Liver (tissue), 9 donors: ENCODE results near the gene SECTM1. TPM values are rescaled to one million over a fixed set of nuclear protein-coding genes. Genes with fewer than 3 reads are reported as not detected.

Experiments used
- DNase-seq: peaks from one replicate; pipeline ENCODE4 v3.0.0-alpha.2; 2017; ENCODE audit warnings: low spot score
- H3K27ac ChIP-seq, 2 donors: one replicate each; pipeline ENCODE4 v1.7.0; 2013; ENCODE audit warnings: inconsistent platforms in 2 of 2, low read length in 2 of 2, control low read depth in 1 of 2, low read depth in 1 of 2, mild to moderate bottlenecking in 1 of 2
- H3K27me3 ChIP-seq, 4 donors: one replicate each; pipeline versions ENCODE4 v1.6.1 to v1.7.0; 2013; ENCODE audit warnings: low read length in 3 of 4, inconsistent platforms in 1 of 4, mild to moderate bottlenecking in 1 of 4, moderate library complexity in 1 of 4; ENCODE audit not compliant: control insufficient read depth in 4 of 4, insufficient read depth in 4 of 4
- H3K36me3 ChIP-seq, 4 donors: one replicate each; pipeline versions ENCODE4 v1.6.1 to v1.7.0; 2013; ENCODE audit warnings: low read length in 3 of 4, mild to moderate bottlenecking in 3 of 4, low read depth in 1 of 4, moderate library complexity in 1 of 4; ENCODE audit not compliant: control insufficient read depth in 4 of 4, insufficient read depth in 3 of 4
- H3K4me1 ChIP-seq, 4 donors: one replicate each; pipeline versions ENCODE4 v1.6.1 to v1.7.0; 2013; ENCODE audit warnings: low read length in 3 of 4, mild to moderate bottlenecking in 3 of 4, moderate library complexity in 1 of 4; ENCODE audit not compliant: control insufficient read depth in 4 of 4, insufficient read depth in 4 of 4
- H3K4me3 ChIP-seq, 3 donors: one replicate each; pipeline versions ENCODE4 v1.6.1 to v1.7.0; 2013; ENCODE audit warnings: low read length in 3 of 3, control low read depth in 1 of 3, low read depth in 1 of 3, mild to moderate bottlenecking in 1 of 3
- H3K9ac ChIP-seq, 2 donors: one replicate each; pipeline ENCODE4 v1.7.0; 2013; ENCODE audit warnings: low read length in 2 of 2, mild to moderate bottlenecking in 2 of 2, moderate library complexity in 2 of 2, control low read depth in 1 of 2, low read depth in 1 of 2
- H3K9me3 ChIP-seq, 4 donors: one replicate each; pipeline versions ENCODE4 v1.6.1 to v1.7.0; 2013; ENCODE audit warnings: low read length in 3 of 4; ENCODE audit not compliant: control insufficient read depth in 4 of 4
- ATF3 ChIP-seq: IDR thresholded peaks from 2 replicates; pipeline ENCODE4 v1.6.1; 2016; ENCODE audit warnings: antibody characterized with exemption
- CTCF ChIP-seq: fragments of 150-350 bp; IDR thresholded peaks from 2 replicates; pipeline ENCODE4 v1.5.1; 2017; ENCODE audit warnings: improper control_type of control experiment, low read depth, low read length; ENCODE audit not compliant: missing input control
- EGR1 ChIP-seq, 2 donors: IDR thresholded peaks; 2 replicates each; pipeline ENCODE4 v1.6.1; 2016 to 2018; ENCODE audit warnings: antibody characterized with exemption in 2 of 2, low read depth in 2 of 2
- FOXA1 ChIP-seq: IDR thresholded peaks from 2 replicates; pipeline ENCODE4 v1.6.1; 2016; ENCODE audit warnings: antibody characterized with exemption
- FOXA2 ChIP-seq: IDR thresholded peaks from 2 replicates; pipeline ENCODE4 v1.6.1; 2016; ENCODE audit warnings: antibody characterized with exemption
- GABPA ChIP-seq, 2 donors: IDR thresholded peaks in 1 of 2; conservative IDR thresholded peaks in 1 of 2; 2 replicates each; pipeline ENCODE4 v1.6.1; 2016; ENCODE audit warnings: antibody characterized with exemption in 2 of 2, mild to moderate bottlenecking in 1 of 2, moderate library complexity in 1 of 2
- HNF4A ChIP-seq, 2 donors: conservative IDR thresholded peaks; 2 replicates each; pipeline ENCODE4 v1.6.1; 2016; ENCODE audit warnings: antibody characterized with exemption in 2 of 2, mild to moderate bottlenecking in 2 of 2
- HNF4G ChIP-seq: IDR thresholded peaks from 2 replicates; pipeline ENCODE4 v1.6.1; 2016; ENCODE audit warnings: antibody characterized with exemption
- JUND ChIP-seq, 2 donors: IDR thresholded peaks; 2 replicates each; pipeline ENCODE4 v1.6.1; 2016; ENCODE audit warnings: antibody characterized with exemption in 2 of 2
- MAX ChIP-seq: IDR thresholded peaks from 2 replicates; pipeline ENCODE4 v1.6.1; 2016; ENCODE audit warnings: antibody characterized with exemption
- NR2F2 ChIP-seq: IDR thresholded peaks from 2 replicates; pipeline ENCODE4 v1.6.1; 2016; ENCODE audit warnings: antibody characterized with exemption
- RAD21 ChIP-seq, 2 donors: IDR thresholded peaks; 2 replicates each; pipeline ENCODE4 v1.6.1; 2016; ENCODE audit warnings: antibody characterized with exemption in 2 of 2, mild to moderate bottlenecking in 2 of 2
- REST ChIP-seq: IDR thresholded peaks from 2 replicates; pipeline ENCODE4 v1.6.1; 2016; ENCODE audit warnings: antibody characterized with exemption, mild to moderate bottlenecking
- RXRA ChIP-seq, 2 donors: IDR thresholded peaks; 2 replicates each; pipeline ENCODE4 v1.6.1; 2017 to 2018; ENCODE audit warnings: antibody characterized with exemption in 2 of 2, mild to moderate bottlenecking in 1 of 2
- SP1 ChIP-seq: IDR thresholded peaks from 2 replicates; pipeline ENCODE4 v1.6.1; 2018; ENCODE audit warnings: antibody characterized with exemption, mild to moderate bottlenecking
- TAF1 ChIP-seq: conservative IDR thresholded peaks from 2 replicates; pipeline ENCODE4 v1.6.1; 2016; ENCODE audit warnings: antibody characterized with exemption, mild to moderate bottlenecking
- YY1 ChIP-seq: IDR thresholded peaks from 2 replicates; pipeline ENCODE4 v1.6.1; 2016; ENCODE audit warnings: antibody characterized with exemption, mild to moderate bottlenecking
- ZBTB33 ChIP-seq: IDR thresholded peaks from 2 replicates; pipeline ENCODE4 v1.6.1; 2016; ENCODE audit warnings: antibody characterized with exemption
- WGBS: extraction: QIAGEN DNeasy Blood & Tissue Kit; methylation state at CpG from one replicate; pipeline ENCODE4 v1.1.7; 2013; 5-methylcytosine and 5-hydroxymethylcytosine counted together
- polyA plus RNA-seq, 2 donors: library from polyadenylated mRNA; stranded (reverse) in 1 of 2; unstranded in 1 of 2; fragments of 200-250 nt in 1 of 2; fragments of >200 nt in 1 of 2; fragmentation: Nextera tagmentation in 1 of 2; extraction: Ambion mirVana in 1 of 2; gene quantifications; one replicate each; pipeline versions ENCODE4 v1.2.1 to v1.2.3, GENCODE V29; 2013 to 2015
- total RNA-seq, 2 donors: library from RNA; depleted of rRNA; stranded (reverse); fragments of >200 nt; gene quantifications; one replicate each; pipeline ENCODE4 v1.2.3, GENCODE V29; 2014
- donor health status: healthy.
- donor health status: healthy.
- donor health status: healthy.
- donor health status: healthy.
- donor health status: healthy.

SECTM1 gene
- total and polyA plus RNA-seq, 4 donors: 1.3 to 14.2 (median 4.6) TPM

- TF ChIP-seq CTCF: no peak
Observed at GRCh38 chr17:82278308-82278707, 55.3 kb downstream of the SECTM1 start (continued).

GRCh38 chr17:82277851-82278250, 55.7 kb downstream of the SECTM1 start:
- WGBS: 94% methylated on average over 12 of the region's 12 CpGs
- Histone ChIP-seq H3K27me3 (no peaks in the 10 kb centered on the region), H3K4me3 (no peak overlapping the region), H3K36me3 (no peaks in the 10 kb centered on the region), H3K9ac (no peak overlapping the region), H3K4me1 (peaks cover 1 to 9% (median 4%) of the 10 kb centered on the region in 4 donors), H3K27ac (no peak overlapping the region), H3K9me3 (no peaks in the 10 kb centered on the region)
- no peak for TF ChIP-seq MAX
- no peak for TF ChIP-seq RXRA (IDR thresholded peaks at IDR 0.05)
- no peak for TF ChIP-seq ZBTB33
- TF ChIP-seq SP1: no peak
- TF ChIP-seq HNF4G: no peak
- no peak for TF ChIP-seq RAD21 (IDR thresholded peaks at IDR 0.05)
- DNase-seq: no peak

GRCh38 chr17:82276938-82277337, 56.6 kb downstream of the SECTM1 start:
- Histone ChIP-seq H3K4me3 (no peak overlapping the region), H3K36me3 (peaks cover 0 to under 1% (median 0%) of the 10 kb centered on the region in 4 donors), H3K4me1 (peaks cover 2 to 16% (median 10%) of the 10 kb centered on the region in 4 donors), H3K27me3 (no peaks in the 10 kb centered on the region), H3K9me3 (no peaks in the 10 kb centered on the region), H3K9ac (no peak overlapping the region), H3K27ac (no peak overlapping the region)
- 97% methylated on average over 5 of the region's 5 CpGs for WGBS
- DNase-seq: no peak
- TF ChIP-seq MAX (no peak), GABPA (IDR thresholded peaks at IDR 0.05 in 1 of 2, conservative IDR thresholded peaks at IDR 0.05 in 1 of 2) (no peak), SP1 (no peak), ATF3 (no peak), FOXA1 (no peak), HNF4G (no peak), CTCF (no peak), JUND (IDR thresholded peaks at IDR 0.05) (no peak), EGR1 (IDR thresholded peaks at IDR 0.05; ENCODE audit: low read depth in 2 of 2) (no peak), NR2F2 (no peak), HNF4A (conservative IDR thresholded peaks at IDR 0.05) (no peak), RAD21 (IDR thresholded peaks at IDR 0.05) (no peak), ZBTB33 (no peak), RXRA (IDR thresholded peaks at IDR 0.05) (no peak), FOXA2 (no peak), YY1 (no peak), REST (no peak), TAF1 (no peak)
